Stimulated activated CD8-positive, alpha-beta memory T cell treated with anti-CD3 and anti-CD28 coated beads, Interleukin-15, amount 100 ng/mL, for 4 hours (primary cell): ENCODE data around the gene DQX1.
"Not testable (repeated sequence)": the region's sequence is repeated elsewhere in the genome, so short reads cannot be mapped to it uniquely, and the experiment has no call there.

Source experiments
- DNase-seq, 2 donors: peaks; one replicate each; pipeline ENCODE4 v3.0.0-alpha.2; 2020; ENCODE audit warnings: low read depth in 2 of 2

The DQX1 gene

GRCh38 chr2:74496997-74497776 lies 28.8 kb downstream of the DQX1 start:
- no peak for DNase-seq

- DNase-seq, result no peak
These were observed 30.6 kb downstream of the DQX1 start for GRCh38 chr2:74495440-74495839.

- no peak for DNase-seq
These were observed 32.5 kb downstream of the DQX1 start for GRCh38 chr2:74493546-74493945.

GRCh38 chr2:74491648-74492544 lies 34.1 kb downstream of the DQX1 start:
- DNase-seq, result no peak

- no peak for DNase-seq
These were observed 36.1 kb downstream of the DQX1 start for GRCh38 chr2:74489906-74490305.

GRCh38 chr2:74488643-74489481 lies 37.2 kb downstream of the DQX1 start:
- DNase-seq, result no peak

GRCh38 chr2:74486141-74486540 lies 39.9 kb downstream of the DQX1 start:
- DNase-seq, result no peak

GRCh38 chr2:74483675-74484164 lies 42.3 kb downstream of the DQX1 start:
- DNase-seq, result not testable (repeated sequence)

GRCh38 chr2:74482801-74483674 lies 43.0 kb downstream of the DQX1 start, which contains the start of the genes CCDC142 and TTC31:
CCDC142 (minus strand) TSS chr2:74482998; CDS start chr2:74482837, 161 bp downstream.
TTC31 (plus strand) TSS chr2:74483081; CDS start chr2:74483096, 15 bp downstream.
- peak; percentile 84 to 91 for DNase-seq

GRCh38 chr2:74481961-74482800 lies 43.9 kb downstream of the DQX1 start:
- DNase-seq, result peak; percentile 19 to 28

- no peak for DNase-seq
These were observed 44.6 kb downstream of the DQX1 start for GRCh38 chr2:74481431-74481830.

GRCh38 chr2:74474899-74475298 lies 51.1 kb downstream of the DQX1 start:
- no peak for DNase-seq

GRCh38 chr2:74474481-74474880 lies 51.5 kb downstream of the DQX1 start:
- no peak for DNase-seq

GRCh38 chr2:74472945-74473258 lies 53.1 kb downstream of the DQX1 start:
- no peak for DNase-seq

GRCh38 chr2:74472086-74472944 lies 53.7 kb downstream of the DQX1 start, which contains the start of gene MRPL53:
MRPL53 (minus strand) TSS chr2:74472680; CDS start chr2:74472660, 20 bp downstream.
- peak; percentile 85 to 88 for DNase-seq

GRCh38 chr2:74471332-74472065 lies 54.5 kb downstream of the DQX1 start:
- DNase-seq, result no peak

GRCh38 chr2:74470742-74471141 lies 55.3 kb downstream of the DQX1 start:
- not testable (repeated sequence) for DNase-seq
